Measurements from ENCODE around the gene FNDC3B.

FNDC3B gene

GRCh38 chr3:172208586-172209332, 169.4 kb downstream of the FNDC3B start:
- Histone ChIP-seq H3K36me3 (ENCODE audit: control insufficient read depth, insufficient read depth, low read length, severe bottlenecking) (peaks cover 23% of the 10 kb centered on the region), H3K9ac (ENCODE audit: low read length) (no peak overlapping the region), H3K27me3 (replicated peaks; ENCODE audit: control insufficient read depth, insufficient read depth, low read length) (no peaks in the 10 kb centered on the region), H3K9me3 (ENCODE audit: control insufficient read depth, low read length) (no peaks in the 10 kb centered on the region), H3K4me3 (ENCODE audit: low read length) (no peak overlapping the region), H3K4me1 (ENCODE audit: control insufficient read depth, insufficient read depth, low read length) (peaks cover 35% of the 10 kb centered on the region)
- DNase-seq (ENCODE audit: low read depth): no peak

GRCh38 chr3:172209333-172210321, 170.2 kb downstream of the FNDC3B start:
- DNase-seq (ENCODE audit: low read depth): no peak
- Histone ChIP-seq H3K36me3 (ENCODE audit: control insufficient read depth, insufficient read depth, low read length, severe bottlenecking) (peaks cover 23% of the 10 kb centered on the region), H3K4me3 (ENCODE audit: low read length) (no peak overlapping the region), H3K27me3 (replicated peaks; ENCODE audit: control insufficient read depth, insufficient read depth, low read length) (no peaks in the 10 kb centered on the region), H3K4me1 (ENCODE audit: control insufficient read depth, insufficient read depth, low read length) (peaks cover 30% of the 10 kb centered on the region), H3K9me3 (ENCODE audit: control insufficient read depth, low read length) (no peaks in the 10 kb centered on the region), H3K9ac (ENCODE audit: low read length) (no peak overlapping the region)

- Histone ChIP-seq H3K36me3 (ENCODE audit: control insufficient read depth, insufficient read depth, low read length, severe bottlenecking) (peaks cover 22% of the 10 kb centered on the region), H3K4me3 (ENCODE audit: low read length) (no peak overlapping the region), H3K9me3 (ENCODE audit: control insufficient read depth, low read length) (no peaks in the 10 kb centered on the region), H3K9ac (ENCODE audit: low read length) (no peak overlapping the region), H3K27me3 (replicated peaks; ENCODE audit: control insufficient read depth, insufficient read depth, low read length) (no peaks in the 10 kb centered on the region), H3K4me1 (ENCODE audit: control insufficient read depth, insufficient read depth, low read length) (peaks cover 28% of the 10 kb centered on the region)
- no peak for DNase-seq (ENCODE audit: low read depth)
Observed at GRCh38 chr3:172210355-172210754, 171.0 kb downstream of the FNDC3B start.

GRCh38 chr3:172211123-172211522, 171.7 kb downstream of the FNDC3B start:
- no peaks in the 10 kb centered on the region for H3K27me3 ChIP-seq (replicated peaks; ENCODE audit: control insufficient read depth, insufficient read depth, low read length)
- DNase-seq (ENCODE audit: low read depth): no peak
- H3K4me1 ChIP-seq (ENCODE audit: control insufficient read depth, insufficient read depth, low read length): peaks cover 26% of the 10 kb centered on the region
- peaks cover 16% of the 10 kb centered on the region for H3K36me3 ChIP-seq (ENCODE audit: control insufficient read depth, insufficient read depth, low read length, severe bottlenecking)
- no peak overlapping the region for H3K9ac ChIP-seq (ENCODE audit: low read length)
- no peak overlapping the region for H3K4me3 ChIP-seq (ENCODE audit: low read length)
- no peaks in the 10 kb centered on the region for H3K9me3 ChIP-seq (ENCODE audit: control insufficient read depth, low read length)

GRCh38 chr3:172213200-172213599, 173.8 kb downstream of the FNDC3B start:
- Histone ChIP-seq H3K9me3 (ENCODE audit: control insufficient read depth, low read length) (no peaks in the 10 kb centered on the region), H3K27me3 (replicated peaks; ENCODE audit: control insufficient read depth, insufficient read depth, low read length) (no peaks in the 10 kb centered on the region), H3K9ac (ENCODE audit: low read length) (no peak overlapping the region), H3K36me3 (ENCODE audit: control insufficient read depth, insufficient read depth, low read length, severe bottlenecking) (peaks cover 16% of the 10 kb centered on the region), H3K4me3 (ENCODE audit: low read length) (no peak overlapping the region), H3K4me1 (ENCODE audit: control insufficient read depth, insufficient read depth, low read length) (peaks cover 37% of the 10 kb centered on the region)
- DNase-seq (ENCODE audit: low read depth): no peak

- no peak for DNase-seq (ENCODE audit: low read depth)
- Histone ChIP-seq H3K36me3 (ENCODE audit: control insufficient read depth, insufficient read depth, low read length, severe bottlenecking) (peaks cover 13% of the 10 kb centered on the region), H3K4me3 (ENCODE audit: low read length) (no peak overlapping the region)
Observed at GRCh38 chr3:172213904-172214303, 174.5 kb downstream of the FNDC3B start.

GRCh38 chr3:172216267-172216666, 176.9 kb downstream of the FNDC3B start:
- no peak for DNase-seq (ENCODE audit: low read depth)
- Histone ChIP-seq H3K36me3 (ENCODE audit: control insufficient read depth, insufficient read depth, low read length, severe bottlenecking) (peaks cover 5% of the 10 kb centered on the region), H3K27me3 (replicated peaks; ENCODE audit: control insufficient read depth, insufficient read depth, low read length) (no peaks in the 10 kb centered on the region), H3K4me1 (ENCODE audit: control insufficient read depth, insufficient read depth, low read length) (peaks cover 59% of the 10 kb centered on the region), H3K9me3 (ENCODE audit: control insufficient read depth, low read length) (no peaks in the 10 kb centered on the region), H3K4me3 (ENCODE audit: low read length) (no peak overlapping the region), H3K9ac (ENCODE audit: low read length) (no peak overlapping the region)

More at GRCh38 chr3:172213904-172214303, 174.5 kb downstream of the FNDC3B start:
- H3K27me3 ChIP-seq (replicated peaks; ENCODE audit: control insufficient read depth, insufficient read depth, low read length): no peaks in the 10 kb centered on the region
- no peak overlapping the region for H3K9ac ChIP-seq (ENCODE audit: low read length)
- H3K9me3 ChIP-seq (ENCODE audit: control insufficient read depth, low read length): no peaks in the 10 kb centered on the region
- H3K4me1 ChIP-seq (ENCODE audit: control insufficient read depth, insufficient read depth, low read length): peaks cover 44% of the 10 kb centered on the region

- peaks cover 66% of the 10 kb centered on the region for H3K4me1 ChIP-seq (ENCODE audit: control insufficient read depth, insufficient read depth, low read length)
- H3K9me3 ChIP-seq (ENCODE audit: control insufficient read depth, low read length): no peaks in the 10 kb centered on the region
- no peak for DNase-seq (ENCODE audit: low read depth)
- H3K27me3 ChIP-seq (replicated peaks; ENCODE audit: control insufficient read depth, insufficient read depth, low read length): no peaks in the 10 kb centered on the region
- peaks cover 5% of the 10 kb centered on the region for H3K36me3 ChIP-seq (ENCODE audit: control insufficient read depth, insufficient read depth, low read length, severe bottlenecking)
- H3K9ac ChIP-seq (ENCODE audit: low read length): no peak overlapping the region
- no peak overlapping the region for H3K4me3 ChIP-seq (ENCODE audit: low read length)
Observed at GRCh38 chr3:172216911-172217310, 177.5 kb downstream of the FNDC3B start.

GRCh38 chr3:172217877-172218276, 178.5 kb downstream of the FNDC3B start:
- peaks cover 67% of the 10 kb centered on the region for H3K4me1 ChIP-seq (ENCODE audit: control insufficient read depth, insufficient read depth, low read length)
- no peak overlapping the region for H3K9ac ChIP-seq (ENCODE audit: low read length)
- H3K27me3 ChIP-seq (replicated peaks; ENCODE audit: control insufficient read depth, insufficient read depth, low read length): no peaks in the 10 kb centered on the region
- peak overlapping the region; percentile 23 for H3K4me3 ChIP-seq (ENCODE audit: low read length)
- no peaks in the 10 kb centered on the region for H3K9me3 ChIP-seq (ENCODE audit: control insufficient read depth, low read length)
- DNase-seq (ENCODE audit: low read depth): no peak
- H3K36me3 ChIP-seq (ENCODE audit: control insufficient read depth, insufficient read depth, low read length, severe bottlenecking): no peaks in the 10 kb centered on the region

- Histone ChIP-seq H3K4me1 (ENCODE audit: control insufficient read depth, insufficient read depth, low read length) (peaks cover 61% of the 10 kb centered on the region), H3K9me3 (ENCODE audit: control insufficient read depth, low read length) (no peaks in the 10 kb centered on the region), H3K4me3 (ENCODE audit: low read length) (peak overlapping the region; percentile 23), H3K36me3 (ENCODE audit: control insufficient read depth, insufficient read depth, low read length, severe bottlenecking) (no peaks in the 10 kb centered on the region), H3K9ac (ENCODE audit: low read length) (no peak overlapping the region), H3K27me3 (replicated peaks; ENCODE audit: control insufficient read depth, insufficient read depth, low read length) (no peaks in the 10 kb centered on the region)
- peak; percentile 53 for DNase-seq (ENCODE audit: low read depth)
Observed at GRCh38 chr3:172218350-172219323, 179.3 kb downstream of the FNDC3B start.

Measured in adipocyte (in vitro differentiated cells).